Keratinocyte (primary cell): ENCODE results near the gene TDP1. TPM values are rescaled to one million over a fixed set of nuclear protein-coding genes. Genes with fewer than 3 reads are reported as not detected.

Source experiments
- DNase-seq: peaks from one replicate; pipeline ENCODE4 v3.0.0-alpha.2; 2011; ENCODE audit warnings: low read depth, missing footprints, low spot score
- FAIRE-seq: peaks from 2 replicates; lab custom pipeline; 2011; peaks lifted over from hg19 to GRCh38; lab: Jason Lieb, UNC
- H2AFZ ChIP-seq: 2 replicates; pipeline ENCODE4 v1.6.0; 2012; ENCODE audit warnings: low read length, control low read depth, inconsistent platforms; ENCODE audit not compliant: control insufficient read depth
- H3K27ac ChIP-seq: 2 replicates; pipeline ENCODE4 v1.5.1; 2011; ENCODE audit warnings: low read length; ENCODE audit not compliant: control insufficient read depth, insufficient read depth
- H3K27me3 ChIP-seq: 3 replicates; pipeline ENCODE4 v1.6.0; 2011; ENCODE audit warnings: low read length; ENCODE audit not compliant: control insufficient read depth, insufficient read depth; ENCODE audit errors: extremely low read depth
- H3K36me3 ChIP-seq, 2 experiments: 2 replicates in 1 of 2; 3 replicates in 1 of 2; pipeline ENCODE4 v1.5.1; 2011; ENCODE audit warnings: low read length in 2 of 2, mild to moderate bottlenecking in 1 of 2; ENCODE audit not compliant: control insufficient read depth in 2 of 2, insufficient read depth in 2 of 2; ENCODE audit errors: extremely low read depth in 1 of 2
- H3K4me1 ChIP-seq: 3 replicates; pipeline ENCODE4 v1.5.1; 2011; ENCODE audit warnings: low read length; ENCODE audit not compliant: control insufficient read depth, insufficient read depth; ENCODE audit errors: extremely low read depth
- H3K4me2 ChIP-seq: 3 replicates; pipeline ENCODE4 v1.6.0; 2011; ENCODE audit warnings: low read depth, low read length; ENCODE audit not compliant: control insufficient read depth, insufficient read depth; ENCODE audit errors: extremely low read depth
- H3K4me3 ChIP-seq, 3 experiments: fragments of 200-600 bp in 1 of 3; sonication (generic) in 1 of 3; 2 replicates in 2 of 3; 3 replicates in 1 of 3; pipeline ENCODE4 v1.5.1; 2011 to 2016; ENCODE audit warnings: low read length in 3 of 3, mild to moderate bottlenecking in 3 of 3, control low read depth in 2 of 3, inconsistent platforms in 1 of 3, low read depth in 1 of 3, mixed read lengths in 1 of 3, mixed run types in 1 of 3, moderate library complexity in 1 of 3; ENCODE audit not compliant: control insufficient read depth in 2 of 3, insufficient read depth in 2 of 3; ENCODE audit errors: extremely low read depth in 1 of 3
- H3K79me2 ChIP-seq: 2 replicates; pipeline ENCODE4 v1.6.0; 2012; ENCODE audit warnings: low read length; ENCODE audit not compliant: control insufficient read depth, insufficient read depth
- H3K9ac ChIP-seq: 3 replicates; pipeline ENCODE4 v1.6.0; 2011; ENCODE audit warnings: low read length; ENCODE audit not compliant: control insufficient read depth, insufficient read depth; ENCODE audit errors: extremely low read depth
- H3K9me1 ChIP-seq: 3 replicates; pipeline ENCODE4 v1.6.0; 2011; ENCODE audit warnings: low read length; ENCODE audit not compliant: control insufficient read depth, insufficient read depth; ENCODE audit errors: extremely low read depth
- H3K9me3 ChIP-seq: 2 replicates; pipeline ENCODE4 v1.5.1; 2012; ENCODE audit warnings: low read depth, low read length; ENCODE audit not compliant: control insufficient read depth
- H4K20me1 ChIP-seq: 3 replicates; pipeline ENCODE4 v1.6.0; 2011; ENCODE audit warnings: low read length; ENCODE audit not compliant: control insufficient read depth, insufficient read depth; ENCODE audit errors: extremely low read depth
- EZH2 ChIP-seq: IDR thresholded peaks from one replicate; pipeline ENCODE4 v1.6.1; 2012; ENCODE audit warnings: inconsistent platforms, mild to moderate bottlenecking, low read length, moderate library complexity
- dilution Hi-C: fragments of 300-500 bp; cut with MboI; formaldehyde crosslinking; loops from one replicate; pipeline ENCODE4 v1.7.0; 2020; ENCODE audit warnings: low sequenced_read_pairs; ENCODE audit not compliant: extremely low pct_ligation_motif_present
- polyA plus RNA-seq, 5 experiments: library from polyadenylated mRNA; depleted of rRNA in 3 of 5; stranded (reverse) in 3 of 5; stranded (forward) in 1 of 5; unstranded in 1 of 5; fragments of >200 nt; gene quantifications; 1 replicate in 1 of 5; 2 replicates in 3 of 5; 3 replicates in 1 of 5; pipeline versions ENCODE4 v1.2.1 to v1.2.3, GENCODE V29; 2011 to 2012; ENCODE audit warnings: missing spikeins in 2 of 5, low read depth in 1 of 5, low replicate concordance in 1 of 5
- TF ChIP-seq, protein P1 (sequence below), 3 experiments: IDR thresholded peaks in 1 of 3; conservative IDR thresholded peaks in 1 of 3; optimal IDR thresholded peaks in 1 of 3; 2 replicates in 2 of 3; 3 replicates in 1 of 3; pipeline versions ENCODE3 to v1.5.1; 2011; ENCODE audit warnings: low read length in 3 of 3, mild to moderate bottlenecking in 3 of 3, moderate library complexity in 2 of 3, control low read depth in 1 of 3, inconsistent platforms in 1 of 3; ENCODE audit not compliant: insufficient read depth in 2 of 3; ENCODE audit errors: extremely low read depth in 1 of 3

Gene TDP1
- polyA plus RNA-seq, 1 donor (not counting 4 experiments of a cell fraction or from before 2014, with no cell fraction given), result 24.9 TPM

DNA sequence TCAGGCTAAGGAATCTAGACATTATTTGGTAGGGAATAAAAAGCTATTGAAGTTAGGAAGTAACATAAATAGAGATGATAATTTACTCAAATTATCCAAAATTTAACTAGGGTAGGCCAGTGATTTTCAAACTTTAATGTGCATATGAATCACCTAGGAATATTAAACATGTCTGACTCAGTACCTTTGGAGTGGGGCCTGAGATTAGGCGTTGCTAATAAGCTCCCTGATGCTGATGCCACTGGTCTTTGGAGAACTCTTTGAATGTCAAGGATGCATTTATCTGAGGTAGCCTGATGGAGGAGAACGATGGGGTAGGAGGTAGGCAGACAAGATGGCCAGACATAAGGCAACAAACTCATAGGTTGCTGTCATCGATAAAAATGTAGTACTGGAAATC lies 34.4 kb upstream of the TDP1 start:
- no peaks in the 10 kb centered on the region for H3K9me1 ChIP-seq
- no peak overlapping the region for H3K4me3 ChIP-seq
- no peaks in the 10 kb centered on the region for H3K36me3 ChIP-seq
- dilution Hi-C loops, result no loop called here
- H3K27me3 ChIP-seq, result no peaks in the 10 kb centered on the region
- FAIRE-seq (no peak), DNase-seq (no peak)
- TF ChIP-seq EZH2, result no peak
- TF ChIP-seq, protein P1, sequence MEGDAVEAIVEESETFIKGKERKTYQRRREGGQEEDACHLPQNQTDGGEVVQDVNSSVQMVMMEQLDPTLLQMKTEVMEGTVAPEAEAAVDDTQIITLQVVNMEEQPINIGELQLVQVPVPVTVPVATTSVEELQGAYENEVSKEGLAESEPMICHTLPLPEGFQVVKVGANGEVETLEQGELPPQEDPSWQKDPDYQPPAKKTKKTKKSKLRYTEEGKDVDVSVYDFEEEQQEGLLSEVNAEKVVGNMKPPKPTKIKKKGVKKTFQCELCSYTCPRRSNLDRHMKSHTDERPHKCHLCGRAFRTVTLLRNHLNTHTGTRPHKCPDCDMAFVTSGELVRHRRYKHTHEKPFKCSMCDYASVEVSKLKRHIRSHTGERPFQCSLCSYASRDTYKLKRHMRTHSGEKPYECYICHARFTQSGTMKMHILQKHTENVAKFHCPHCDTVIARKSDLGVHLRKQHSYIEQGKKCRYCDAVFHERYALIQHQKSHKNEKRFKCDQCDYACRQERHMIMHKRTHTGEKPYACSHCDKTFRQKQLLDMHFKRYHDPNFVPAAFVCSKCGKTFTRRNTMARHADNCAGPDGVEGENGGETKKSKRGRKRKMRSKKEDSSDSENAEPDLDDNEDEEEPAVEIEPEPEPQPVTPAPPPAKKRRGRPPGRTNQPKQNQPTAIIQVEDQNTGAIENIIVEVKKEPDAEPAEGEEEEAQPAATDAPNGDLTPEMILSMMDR (optimal IDR thresholded peaks at IDR 0.05 in 1 of 3, IDR thresholded peaks at IDR 0.05 in 1 of 3, conservative IDR thresholded peaks at IDR 0.05 in 1 of 3; ENCODE audit: extremely low read depth in 1 of 3, insufficient read depth in 2 of 3, low read length in 3 of 3), result no peak
- H3K4me1 ChIP-seq, result peaks cover 20% of the 10 kb centered on the region
- H3K9ac ChIP-seq, result no peak overlapping the region
- no peaks in the 10 kb centered on the region for H3K79me2 ChIP-seq
- no peak overlapping the region for H3K4me2 ChIP-seq
- no peaks in the 10 kb centered on the region for H4K20me1 ChIP-seq
- H3K9me3 ChIP-seq, result no peaks in the 10 kb centered on the region
- no peak overlapping the region for H3K27ac ChIP-seq
- H2AFZ ChIP-seq, result no peak overlapping the region

DNA sequence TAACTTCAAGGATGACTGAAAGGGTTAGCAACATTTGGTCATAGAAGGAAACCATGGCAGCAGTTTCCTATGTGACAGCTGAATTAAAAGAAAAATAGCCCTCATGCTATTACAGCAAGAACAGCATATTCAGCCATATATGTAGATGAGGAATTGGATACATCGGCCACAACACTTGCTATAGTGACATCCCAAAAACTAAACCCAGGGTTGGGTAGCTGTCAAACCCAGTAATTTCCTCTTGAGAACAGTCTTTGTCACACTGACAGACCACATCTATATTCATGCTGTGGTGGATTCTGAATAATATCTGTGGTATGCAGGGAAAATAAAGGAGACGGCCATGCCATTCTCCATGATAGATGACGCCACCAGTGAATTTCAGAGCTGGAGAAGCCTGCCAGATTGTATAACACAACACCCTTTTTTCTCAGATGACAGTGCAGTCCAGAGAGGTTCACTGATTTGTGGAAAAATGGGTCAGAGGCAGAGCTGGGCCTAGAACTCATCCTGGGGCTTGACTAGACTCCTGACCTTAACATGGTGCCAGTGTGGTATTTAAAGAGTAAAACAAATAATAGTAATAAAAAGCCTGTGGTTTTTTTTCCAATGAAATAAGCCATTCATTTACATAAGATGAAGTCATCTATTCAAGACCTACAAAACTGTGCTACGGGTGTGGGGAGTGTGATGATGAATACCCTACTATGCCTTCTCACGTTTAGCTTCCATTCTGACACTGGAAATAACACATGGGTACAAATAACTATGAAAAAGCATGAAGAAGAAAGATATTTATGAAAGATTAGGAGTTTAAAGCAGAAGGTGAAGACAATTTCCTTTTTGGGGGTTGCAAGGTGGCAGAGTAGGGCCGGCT lies 33.5 kb upstream of the TDP1 start:
- Histone ChIP-seq H3K4me2 (no peak overlapping the region), H3K27me3 (no peaks in the 10 kb centered on the region), H3K27ac (peak overlapping the region; percentile 33), H3K79me2 (no peaks in the 10 kb centered on the region), H2AFZ (no peak overlapping the region), H3K4me3 (no peak overlapping the region), H4K20me1 (no peaks in the 10 kb centered on the region), H3K9me1 (no peaks in the 10 kb centered on the region), H3K4me1 (peaks cover 15% of the 10 kb centered on the region), H3K9me3 (no peaks in the 10 kb centered on the region), H3K9ac (peak overlapping the region; percentile 4), H3K36me3 (no peaks in the 10 kb centered on the region)
- TF ChIP-seq, protein P1 (optimal IDR thresholded peaks at IDR 0.05 in 1 of 3, IDR thresholded peaks at IDR 0.05 in 1 of 3, conservative IDR thresholded peaks at IDR 0.05 in 1 of 3; ENCODE audit: extremely low read depth in 1 of 3, insufficient read depth in 2 of 3, low read length in 3 of 3), result no peak
- no peak for TF ChIP-seq EZH2
- dilution Hi-C loops, result no loop called here
- peak; percentile 25 for DNase-seq
- FAIRE-seq, result peak; percentile 49
